HCT116 (cell line): ENCODE data around the gene RAB1A. TPM values are rescaled to one million over a fixed set of nuclear protein-coding genes. Genes with fewer than 3 reads are reported as not detected.

Experiments
- ATAC-seq: fragments of 200-7000 bp; cut with Tn5 transposase; 2 replicates; pipeline ENCODE4 v1.9.1; 2020; ENCODE audit warnings: mild to moderate bottlenecking, moderate library complexity
- BruUV-seq: library from RNA; stranded (reverse); fragments of 400-500 nt; replicated peaks from 2 replicates; lab custom pipeline; 2021; lab: Mats Ljungman, UMichigan
- CTCF ChIA-PET: fragments of 300-600 bp; sonication (Branson Sonifier 250); formaldehyde crosslinking; loops from one replicate; lab custom pipeline; 2021; ENCODE audit warnings: antibody characterized with exemption; lab: Charles Lee
- POLR2A ChIA-PET: fragments of 300-600, 350-600 bp; sonication (Branson Sonifier 250); formaldehyde crosslinking; loops from one replicate; lab custom pipeline; 2021; ENCODE audit warnings: antibody characterized with exemption; lab: Charles Lee
- RAD21 ChIA-PET, 2 experiments: fragments of 300-600 bp; sonication (Branson Sonifier 250); formaldehyde crosslinking; loops; one replicate each; lab custom pipeline; 2023; ENCODE audit warnings: low total read pairs in 2 of 2; ENCODE audit not compliant: uncharacterized antibody in 2 of 2, unreplicated experiment in 2 of 2, low non-redundant PET in 1 of 2; lab: Charles Lee
- DNase-seq: peaks from one replicate; pipeline ENCODE4 v3.0.0-alpha.2; 2010; ENCODE audit warnings: low read depth, low spot score
- H2AFZ ChIP-seq: fragments of 200-600 bp; shearing (Covaris generic), sonication (generic); 2 replicates; pipeline ENCODE4 v1.6.1; 2017; ENCODE audit warnings: low read depth, mixed run types, mixed read lengths, antibody characterized with exemption, low read length; ENCODE audit not compliant: poor library complexity, severe bottlenecking
- H3K27ac ChIP-seq: 2 replicates; pipeline ENCODE4 v1.5.1; 2012; ENCODE audit warnings: low read depth, low read length
- H3K27me3 ChIP-seq: fragments of 200-600 bp; sonication (generic); 2 replicates; pipeline ENCODE4 v1.6.1; 2016; ENCODE audit warnings: mixed run types, low read length, mixed read lengths; ENCODE audit not compliant: insufficient read depth
- H3K36me3 ChIP-seq, 2 experiments: fragments of 200-500 bp in 1 of 2; fragments of 200-600 bp in 1 of 2; sonication (Bioruptor generic) in 1 of 2; sonication (generic) in 1 of 2; 2 replicates each; pipeline versions ENCODE4 v1.5.1 to v1.6.1; 2014 to 2016; ENCODE audit warnings: low read length in 2 of 2, inconsistent platforms in 1 of 2, mixed read lengths in 1 of 2, mixed run types in 1 of 2; ENCODE audit not compliant: insufficient read depth in 2 of 2, control insufficient read depth in 1 of 2
- H3K4me1 ChIP-seq, 2 experiments: fragments of 200-600 bp in 1 of 2; sonication (generic) in 1 of 2; 2 replicates each; pipeline versions ENCODE4 v1.5.1 to v1.6.1; 2012 to 2017; ENCODE audit warnings: low read length in 2 of 2, inconsistent platforms in 1 of 2, mild to moderate bottlenecking in 1 of 2, mixed read lengths in 1 of 2, mixed run types in 1 of 2, moderate library complexity in 1 of 2; ENCODE audit not compliant: insufficient read depth in 2 of 2, control insufficient read depth in 1 of 2
- H3K4me2 ChIP-seq: fragments of 200-600 bp; sonication (generic); 2 replicates; pipeline ENCODE4 v1.6.1; 2017; ENCODE audit warnings: mixed run types, low read length, mixed read lengths
- H3K4me3 ChIP-seq, 2 experiments: fragments of 200-600 bp in 1 of 2; sonication (generic) in 1 of 2; replicated peaks in 1 of 2; 2 replicates each; pipeline ENCODE4 v1.5.1; 2011 to 2016; ENCODE audit warnings: low read length in 2 of 2, control low read depth in 1 of 2, low read depth in 1 of 2, mild to moderate bottlenecking in 1 of 2, mixed read lengths in 1 of 2, mixed run types in 1 of 2
- H3K79me2 ChIP-seq: fragments of 200-600 bp; sonication (generic); 2 replicates; pipeline ENCODE4 v1.6.1; 2017; ENCODE audit warnings: mild to moderate bottlenecking, mixed run types, low read length, moderate library complexity, mixed read lengths; ENCODE audit not compliant: insufficient read depth
- H3K9ac ChIP-seq: fragments of 200-600 bp; sonication (generic); 2 replicates; pipeline ENCODE4 v1.6.1; 2016; ENCODE audit warnings: low read length, mixed read lengths
- H3K9me2 ChIP-seq: fragments of 200-600 bp; sonication (generic), shearing (Covaris generic); 2 replicates; pipeline ENCODE4 v1.6.1; 2017; ENCODE audit warnings: mixed run types, mild to moderate bottlenecking, moderate library complexity; ENCODE audit not compliant: insufficient read depth
- H3K9me3 ChIP-seq, 2 experiments: fragments of 200-500 bp in 1 of 2; fragments of 200-600 bp in 1 of 2; sonication (Bioruptor generic) in 1 of 2; sonication (generic) in 1 of 2; 2 replicates each; pipeline ENCODE4 v1.6.1; 2014 to 2017; ENCODE audit warnings: low read length in 2 of 2, mixed read lengths in 2 of 2, inconsistent platforms in 1 of 2, low read depth in 1 of 2, mild to moderate bottlenecking in 1 of 2, mixed run types in 1 of 2, moderate library complexity in 1 of 2; ENCODE audit not compliant: control insufficient read depth in 1 of 2, insufficient read depth in 1 of 2
- H4K20me1 ChIP-seq: fragments of 200-600 bp; sonication (generic), shearing (Covaris generic); 2 replicates; pipeline ENCODE4 v1.6.1; 2017; ENCODE audit warnings: mixed run types, mild to moderate bottlenecking, moderate library complexity; ENCODE audit not compliant: insufficient read depth
- CTCF ChIP-seq, 3 experiments: fragments of 200-600 bp in 1 of 3; sonication (generic) in 1 of 3; IDR thresholded peaks in 2 of 3; conservative IDR thresholded peaks in 1 of 3; 2 replicates each; pipeline ENCODE4 v1.5.1; 2012 to 2017; ENCODE audit warnings: low read depth in 2 of 3, low read length in 2 of 3, antibody characterized with exemption in 1 of 3, borderline replicate concordance in 1 of 3, control low read depth in 1 of 3, mild to moderate bottlenecking in 1 of 3, mixed read lengths in 1 of 3, mixed run types in 1 of 3, moderate library complexity in 1 of 3; ENCODE audit not compliant: insufficient read depth in 1 of 3
- ELF1 ChIP-seq: IDR thresholded peaks from 2 replicates; pipeline ENCODE4 v1.6.1; 2012; ENCODE audit warnings: low read depth, borderline replicate concordance
- EZH2phosphoT487 ChIP-seq: fragments of 200-600 bp; IDR thresholded peaks from 2 replicates; pipeline ENCODE4 v1.6.1; 2018; ENCODE audit warnings: antibody characterized with exemption, borderline replicate concordance
- POLR2A ChIP-seq: IDR thresholded peaks from 2 replicates; pipeline ENCODE4 v1.7.0; 2011; ENCODE audit warnings: borderline replicate concordance; ENCODE audit not compliant: insufficient read depth, insufficient read length; ENCODE audit errors: extremely low read depth
- RAD21 ChIP-seq: IDR thresholded peaks from 2 replicates; pipeline ENCODE4 v1.6.1; 2012; ENCODE audit warnings: low read depth, mild to moderate bottlenecking
- REST ChIP-seq: IDR thresholded peaks from 2 replicates; pipeline ENCODE4 v1.6.1; 2012; ENCODE audit warnings: low read depth
- SP1 ChIP-seq: IDR thresholded peaks from 2 replicates; pipeline ENCODE4 v1.6.1; 2012; ENCODE audit warnings: low read depth
- TCF7L2 ChIP-seq: IDR thresholded peaks from 2 replicates; pipeline ENCODE4 v1.7.0; 2011; ENCODE audit warnings: borderline replicate concordance, inconsistent platforms; ENCODE audit not compliant: insufficient read depth, insufficient read length; ENCODE audit errors: extremely low read depth
- intact Hi-C: fragments of 100-400 bp; cut with micrococcal nuclease; formaldehyde crosslinking; loops from 2 replicates; pipeline ENCODE4 v1.10.0; 2022
- total RNA-seq: library from RNA; stranded (reverse); gene quantifications from one replicate; pipeline ENCODE4 v1.2.1, GENCODE V29; 2021; ENCODE audit not compliant: unreplicated experiment

The RAB1A gene
- total RNA-seq, 1 experiment from 2014 or later: 131 TPM

- Histone ChIP-seq H3K4me2 (no peak overlapping the region), H3K9me2 (no peaks in the 10 kb centered on the region), H3K4me3 (no peak overlapping the region), H2AFZ (no peak overlapping the region), H4K20me1 (0 out of 2 replicates have a peak, but pooled peaks cover 14% of the 10 kb centered on the region), H3K9ac (no peak overlapping the region), H3K36me3 (peaks cover 22 to 28% of the 10 kb centered on the region in 2 experiments; a peak in 3 of 4 replicates), H3K79me2 (peaks cover 84% of the 10 kb centered on the region), H3K9me3 (no peaks in the 10 kb centered on the region), H3K4me1 (no peaks in the 10 kb centered on the region), H3K27me3 (no peaks in the 10 kb centered on the region)
- ChIA-PET POLR2A (no interaction called here), CTCF (no interaction called here)
- intact Hi-C loops: no loop called here
- no TSS peak for BruUV-seq
- DNase-seq (no peak), ATAC-seq (no peak)
- no peak for TF ChIP-seq EZH2phosphoT487
- no peak for TF ChIP-seq POLR2A
- TF ChIP-seq CTCF (IDR thresholded peaks at IDR 0.05 in 2 of 3, conservative IDR thresholded peaks at IDR 0.05 in 1 of 3; ENCODE audit: borderline replicate concordance in 1 of 3, insufficient read depth in 1 of 3, low read depth in 2 of 3, low read length in 2 of 3): no peak
- TF ChIP-seq REST: no peak
- no peak for TF ChIP-seq SP1
- no peak for TF ChIP-seq RAD21
- no peak for TF ChIP-seq TCF7L2
- no peak for TF ChIP-seq ELF1
- TF ChIP-seq, all 23 proteins: peak for 0
- H3K27ac ChIP-seq: no peak overlapping the region
- RAD21 ChIA-PET: no interaction called here
These were observed 37.1 kb downstream of the RAB1A start for GRCh38 chr2:65092791-65093190.
